Measurements from ENCODE around the gene BIK. TPM values are rescaled to one million over a fixed set of nuclear protein-coding genes. Genes with fewer than 3 reads are reported as not detected.
"Not testable (repeated sequence)": the region's sequence is repeated elsewhere in the genome, so short reads cannot be mapped to it uniquely, and the experiment has no call there.

Gene BIK
- polyA plus RNA-seq, 4 donors: 1.1 to 1.8 (median 1.2) TPM

GRCh38 chr22:43104056-43104625 is 6.4 kb upstream of the BIK start:
- not testable (repeated sequence) for DNase-seq (ENCODE audit: low read depth in 4 of 4, low spot score in 3 of 4)

DNA sequence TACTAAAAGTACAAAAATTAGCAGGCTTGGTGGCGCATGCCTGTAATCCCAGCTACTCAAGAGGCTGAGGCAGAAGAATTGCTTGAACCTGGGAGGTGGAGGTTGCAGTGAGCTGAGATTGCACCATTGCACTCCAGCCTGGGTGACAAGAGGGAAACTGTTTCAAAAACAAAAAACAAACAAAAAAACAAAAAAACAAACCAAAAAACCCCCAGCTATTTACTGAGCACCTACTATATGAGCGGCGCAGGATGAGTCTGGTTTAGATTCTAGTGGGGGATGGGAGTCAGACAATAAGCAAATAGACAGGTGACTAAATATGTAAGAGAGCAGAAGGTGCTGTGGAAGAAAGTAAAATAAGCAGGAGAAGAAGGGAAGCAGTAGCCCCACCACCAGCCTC is 5.6 kb upstream of the BIK start:
- not testable (repeated sequence) for DNase-seq (ENCODE audit: low read depth in 4 of 4, low spot score in 3 of 4)

DNA sequence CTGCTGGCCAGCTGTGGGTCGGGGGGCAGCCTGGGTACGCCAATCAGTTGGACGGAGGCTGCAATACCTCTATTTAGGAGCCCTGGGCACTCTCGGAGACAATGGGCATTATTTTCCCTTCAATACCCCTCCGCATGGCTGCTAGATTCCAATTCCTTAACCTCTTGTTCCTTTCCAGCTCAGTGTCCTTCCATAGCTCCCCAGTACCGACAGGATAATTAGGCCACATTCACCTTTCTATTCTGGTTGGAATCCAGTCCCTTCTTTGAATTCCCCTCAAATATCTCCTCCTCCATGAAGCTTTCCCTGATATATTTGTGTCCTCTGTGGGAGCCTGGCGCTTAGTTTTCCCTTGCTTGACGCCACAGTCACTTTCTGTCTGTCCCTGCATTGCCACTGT is 4.2 kb upstream of the BIK start:
- no peak for DNase-seq (ENCODE audit: low read depth in 4 of 4, low spot score in 3 of 4)

DNA sequence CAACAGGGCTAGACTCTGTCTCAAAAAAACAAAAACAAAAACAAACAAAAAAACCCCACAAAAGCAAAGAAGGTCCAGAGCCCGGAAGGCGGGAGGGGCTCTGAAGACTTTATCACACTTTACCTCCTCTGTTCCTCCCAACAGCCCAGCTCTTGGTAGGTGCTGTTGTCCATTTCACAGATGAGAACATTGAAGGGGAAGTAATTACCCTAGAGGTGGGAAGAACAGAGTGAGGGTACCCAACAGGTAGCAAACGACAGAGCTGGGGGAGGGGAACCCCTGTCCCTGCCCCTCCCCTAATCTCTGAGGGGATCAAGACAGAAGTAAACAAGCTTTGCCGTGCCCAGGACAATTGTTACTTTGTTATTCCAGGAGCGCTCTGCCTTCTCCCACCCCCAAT is 1.0 kb upstream of the BIK start:
- no peak for DNase-seq (ENCODE audit: low read depth in 4 of 4, low spot score in 3 of 4)

DNA sequence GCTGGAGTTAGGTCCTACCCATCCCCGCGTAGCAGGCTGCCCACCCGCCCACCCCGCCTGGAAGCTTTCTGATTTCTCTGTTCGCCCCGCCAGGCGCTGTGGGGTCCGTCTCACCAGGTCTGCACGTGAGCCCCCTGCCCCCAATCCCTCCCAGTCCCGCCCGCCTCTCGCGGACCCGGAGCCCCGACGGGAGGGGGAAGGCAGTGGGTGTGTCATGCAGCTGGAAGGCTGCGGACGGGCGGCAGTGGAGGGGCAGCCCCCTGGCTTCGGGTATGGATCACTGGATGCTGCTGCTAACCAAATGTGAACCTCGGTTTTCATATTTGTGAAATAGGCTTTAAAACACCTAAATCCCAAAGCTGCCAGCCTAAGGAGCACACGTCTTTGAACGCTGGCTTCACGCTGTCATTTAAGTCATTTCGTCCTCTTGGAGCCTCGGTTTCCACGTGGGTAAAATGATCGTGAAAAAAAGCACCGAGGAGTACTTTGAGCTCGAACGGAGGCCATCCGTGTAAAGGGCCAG is 568 bp upstream of the BIK start:
- no peak for DNase-seq (ENCODE audit: low read depth in 4 of 4, low spot score in 3 of 4)

- DNase-seq (ENCODE audit: low read depth in 4 of 4, low spot score in 3 of 4): no peak
These were observed 525 bp downstream of the BIK start for GRCh38 chr22:43110927-43111623.

- DNase-seq (ENCODE audit: low read depth in 4 of 4, low spot score in 3 of 4): no peak
These were observed 3.1 kb downstream of the BIK start for GRCh38 chr22:43113526-43114251.

DNA sequence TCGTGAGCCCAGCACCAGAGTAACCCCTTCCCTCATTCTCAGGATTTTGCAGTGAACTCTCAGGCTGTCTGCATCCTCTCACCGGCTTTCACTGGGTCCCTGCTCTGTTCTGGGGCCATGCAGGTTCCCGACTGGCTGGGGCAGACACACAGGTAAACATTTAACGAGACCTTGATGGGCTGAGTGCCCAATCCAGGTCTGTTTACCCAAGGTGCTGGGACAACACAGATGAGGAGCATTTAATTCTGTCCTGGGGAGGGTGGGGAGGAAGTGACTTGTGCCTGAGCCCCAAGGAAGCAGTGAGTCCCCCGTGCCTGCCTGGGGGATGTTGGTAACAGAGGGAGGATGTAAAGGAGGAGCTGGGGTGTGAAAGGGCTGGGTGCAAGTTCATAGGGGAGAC is 4.4 kb downstream of the BIK start:
- DNase-seq (ENCODE audit: low read depth in 4 of 4, low spot score in 3 of 4): no peak

- DNase-seq (ENCODE audit: low read depth in 4 of 4, low spot score in 3 of 4): no peak
These were observed 6.4 kb downstream of the BIK start for GRCh38 chr22:43116932-43117331.

DNA sequence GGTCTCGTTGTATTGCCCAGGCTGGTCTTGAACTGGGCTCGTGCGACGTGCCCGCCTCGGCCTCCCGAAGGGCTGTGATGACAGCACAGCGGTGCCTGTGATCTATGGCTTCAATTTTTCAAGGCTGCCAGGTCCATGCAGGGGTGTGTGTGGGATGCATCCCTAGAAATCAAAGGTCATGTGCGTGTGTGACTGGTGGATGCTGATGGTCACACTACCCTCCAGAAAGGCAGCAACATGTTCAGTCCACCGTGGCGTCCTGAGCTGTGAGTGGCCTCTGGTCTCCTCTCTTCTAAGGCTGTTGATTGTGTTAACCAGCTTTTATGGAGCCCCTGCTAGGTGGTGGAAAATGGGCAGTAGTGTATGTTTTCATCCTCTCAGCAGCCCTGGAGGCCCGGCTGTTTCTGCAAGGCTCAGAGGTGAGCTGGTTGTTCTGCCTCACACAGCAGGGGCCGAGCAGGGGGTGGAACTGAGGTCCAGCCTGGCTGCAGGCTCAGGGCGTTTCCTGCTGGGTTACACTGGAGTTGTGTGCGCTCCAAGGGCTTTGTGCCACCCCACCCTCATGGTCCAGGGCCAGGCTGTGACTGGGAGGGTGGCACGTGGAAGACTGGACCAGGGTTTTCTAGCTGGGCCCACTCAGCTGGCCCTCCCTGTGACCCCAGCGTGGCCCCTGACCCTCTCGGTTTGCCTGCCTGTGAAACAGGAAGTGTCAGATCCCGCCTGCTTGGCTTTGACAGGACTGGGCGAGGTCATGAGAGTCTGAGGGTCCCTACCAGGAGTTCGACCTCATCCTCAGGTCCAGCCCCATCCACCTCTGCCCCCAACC is 7.7 kb downstream of the BIK start:
- no peak for DNase-seq (ENCODE audit: low read depth in 4 of 4, low spot score in 3 of 4)

- DNase-seq (ENCODE audit: low read depth in 4 of 4, low spot score in 3 of 4): no peak
These were observed 8.5 kb downstream of the BIK start for GRCh38 chr22:43118953-43119458.

GRCh38 chr22:43126501-43127165 is 16.1 kb downstream of the BIK start:
- no peak for DNase-seq (ENCODE audit: low read depth in 4 of 4, low spot score in 3 of 4)

DNA sequence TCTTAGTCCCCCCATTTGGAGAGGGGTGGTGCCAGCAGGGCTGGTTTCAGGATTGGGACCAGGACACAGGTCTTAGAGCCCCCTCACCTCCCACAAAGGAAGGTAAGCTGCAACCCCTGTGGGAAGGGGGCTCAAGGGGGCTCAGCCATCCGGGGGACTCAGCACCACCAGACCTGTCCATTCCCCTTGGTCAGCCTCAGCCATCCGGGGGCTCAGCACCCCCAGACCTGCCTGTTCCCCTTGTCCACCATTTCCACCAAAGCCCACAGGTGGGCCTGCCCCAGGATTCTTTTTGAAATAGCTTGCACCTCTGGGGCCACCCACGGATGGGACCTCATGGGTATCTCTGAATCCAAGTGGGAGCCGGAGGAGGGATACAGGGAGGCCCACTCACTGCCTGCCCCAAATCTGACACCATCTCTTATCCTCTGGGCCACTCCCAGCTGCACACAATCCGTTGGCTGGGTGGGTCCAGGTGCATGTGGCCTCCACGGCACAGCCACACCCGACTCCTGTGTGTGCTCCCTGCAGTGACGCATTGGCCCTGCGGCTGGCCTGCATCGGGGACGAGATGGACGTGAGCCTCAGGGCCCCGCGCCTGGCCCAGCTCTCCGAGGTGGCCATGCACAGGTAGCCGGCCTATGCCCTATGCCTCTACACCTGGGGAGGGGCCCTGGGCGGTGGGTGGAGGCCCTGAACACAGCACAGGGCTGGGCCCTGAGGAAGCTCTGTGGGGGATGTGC is 16.8 kb downstream of the BIK start:
- no peak for DNase-seq (ENCODE audit: low read depth in 4 of 4, low spot score in 3 of 4)

DNA sequence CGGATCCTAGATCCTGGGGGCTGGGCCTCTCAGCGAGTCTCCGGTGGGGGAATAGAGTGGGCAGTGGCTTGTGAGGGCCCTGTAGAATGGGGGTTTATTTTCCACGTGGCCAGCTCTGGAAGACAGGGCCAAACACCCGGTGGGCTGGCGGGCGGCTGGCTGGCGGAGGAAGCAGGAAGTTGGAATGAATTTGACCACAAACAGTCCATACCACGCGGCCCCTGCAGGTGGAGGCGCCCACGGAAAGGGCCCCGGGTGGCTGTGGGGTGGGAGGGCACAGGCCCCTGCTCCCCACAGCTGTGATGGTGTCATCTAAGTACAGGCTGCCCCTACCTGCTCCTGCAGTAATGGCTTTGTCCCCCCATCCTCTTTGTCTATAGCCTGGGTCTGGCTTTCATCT is 17.6 kb downstream of the BIK start:
- no peak for DNase-seq (ENCODE audit: low read depth in 4 of 4, low spot score in 3 of 4)

DNA sequence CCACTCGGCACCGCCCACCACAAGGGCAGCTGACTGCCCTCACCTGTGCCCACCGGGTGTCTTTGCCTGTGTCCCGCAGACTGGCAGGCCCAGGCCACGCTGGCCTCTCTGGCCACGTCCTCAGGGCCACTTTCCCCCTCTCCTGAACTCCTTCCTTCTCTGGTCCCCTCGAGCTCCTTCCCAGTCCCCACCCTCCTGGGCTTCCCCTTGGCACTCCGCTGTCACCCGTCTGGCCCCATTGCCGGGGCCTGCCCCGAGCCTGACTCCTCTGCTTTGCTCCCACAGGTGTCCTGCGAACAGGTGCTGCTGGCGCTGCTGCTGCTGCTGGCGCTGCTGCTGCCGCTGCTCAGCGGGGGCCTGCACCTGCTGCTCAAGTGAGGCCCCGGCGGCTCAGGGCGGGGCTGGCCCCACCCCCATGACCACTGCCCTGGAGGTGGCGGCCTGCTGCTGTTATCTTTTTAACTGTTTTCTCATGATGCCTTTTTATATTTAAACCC is 18.4 kb downstream of the BIK start:
- no peak for DNase-seq (ENCODE audit: low read depth in 4 of 4, low spot score in 3 of 4)

DNA sequence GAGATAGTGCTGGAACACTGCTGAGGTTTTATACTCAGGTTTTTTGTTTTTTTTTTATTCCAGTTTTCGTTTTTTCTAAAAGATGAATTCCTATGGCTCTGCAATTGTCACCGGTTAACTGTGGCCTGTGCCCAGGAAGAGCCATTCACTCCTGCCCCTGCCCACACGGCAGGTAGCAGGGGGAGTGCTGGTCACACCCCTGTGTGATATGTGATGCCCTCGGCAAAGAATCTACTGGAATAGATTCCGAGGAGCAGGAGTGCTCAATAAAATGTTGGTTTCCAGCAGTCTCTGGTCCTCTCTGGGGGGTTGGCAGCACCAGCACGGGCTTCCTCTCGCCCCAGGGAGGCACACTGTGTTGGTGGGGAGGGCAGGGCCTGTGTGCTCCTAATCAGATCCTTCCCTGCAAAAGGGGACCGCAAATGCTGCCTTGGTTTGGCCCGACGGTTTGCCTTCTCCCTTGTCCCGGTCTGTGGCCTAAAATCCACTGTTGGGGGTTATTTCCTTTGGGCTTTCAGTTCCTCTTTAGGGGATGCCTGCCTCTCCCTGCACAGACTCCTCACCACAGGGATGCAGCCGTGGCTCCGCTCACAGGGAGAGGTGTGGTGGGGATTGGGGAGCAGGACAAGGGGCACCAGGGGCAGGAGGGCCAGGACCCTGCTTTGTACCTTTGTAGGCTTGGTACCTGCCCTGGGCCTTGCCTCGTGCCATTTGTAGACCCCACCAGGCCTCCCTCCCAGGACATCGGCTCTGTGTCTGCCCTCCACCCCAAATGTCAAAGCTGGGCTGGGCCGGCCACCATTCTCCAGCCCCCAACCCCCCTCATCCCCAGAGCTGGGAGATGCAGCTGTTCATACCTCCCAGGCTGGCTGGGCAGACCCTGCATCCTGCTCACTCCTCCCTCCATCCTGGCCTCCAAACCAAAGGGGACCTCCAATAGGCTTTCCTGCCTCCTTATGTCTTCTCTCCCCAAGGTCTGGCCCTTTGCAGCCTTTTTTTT is 19.2 kb downstream of the BIK start:
- DNase-seq (ENCODE audit: low read depth in 4 of 4, low spot score in 3 of 4): no peak

GRCh38 chr22:43131773-43132501 is 21.4 kb downstream of the BIK start:
- no peak for DNase-seq (ENCODE audit: low read depth in 4 of 4, low spot score in 3 of 4)
